HL-60 (cell line): ENCODE measurements around the gene SELENOP.

Experiments
- DNase-seq, 2 experiments: peaks; one replicate each; pipeline ENCODE4 v3.0.0-alpha.2; 2010 to 2020; ENCODE audit warnings: low read depth in 1 of 2, low spot score in 1 of 2
- H3K27ac ChIP-seq: fragments of 250-450 bp; sonication (Bioruptor Pico); replicated peaks from 2 replicates; pipeline ENCODE4 v1.5.1; 2020; ENCODE audit warnings: mild to moderate bottlenecking, moderate library complexity
- H3K27me3 ChIP-seq: fragments of 250-450 bp; sonication (Bioruptor Pico); 2 replicates; pipeline ENCODE4 v1.5.1; 2021; ENCODE audit warnings: mild to moderate bottlenecking, moderate library complexity; ENCODE audit not compliant: insufficient read depth, poor library complexity, severe bottlenecking
- H3K4me3 ChIP-seq: replicated peaks from 2 replicates; pipeline ENCODE4 v1.5.1; 2011; ENCODE audit warnings: mild to moderate bottlenecking, control low read depth, low read length; ENCODE audit not compliant: insufficient read depth
- GABPA ChIP-seq: IDR thresholded peaks from 2 replicates; pipeline ENCODE4 v1.6.1; 2012; ENCODE audit warnings: low read depth
- POLR2AphosphoS5 ChIP-seq: IDR thresholded peaks from 2 replicates; pipeline ENCODE4 v1.6.1; 2012; ENCODE audit warnings: low read depth
- REST ChIP-seq: IDR thresholded peaks from 2 replicates; pipeline ENCODE4 v1.6.1; 2012; ENCODE audit warnings: low read depth; ENCODE audit not compliant: insufficient replicate concordance
- SPI1 ChIP-seq: IDR thresholded peaks from 2 replicates; pipeline ENCODE4 v1.6.1; 2012; ENCODE audit warnings: low read depth, mild to moderate bottlenecking, borderline replicate concordance
- TF ChIP-seq, protein P1 (sequence below): IDR thresholded peaks from one replicate; pipeline ENCODE4 v1.5.1; 2011; ENCODE audit warnings: low read length, control low read depth, inconsistent platforms; ENCODE audit not compliant: insufficient read depth

SELENOP gene

DNA sequence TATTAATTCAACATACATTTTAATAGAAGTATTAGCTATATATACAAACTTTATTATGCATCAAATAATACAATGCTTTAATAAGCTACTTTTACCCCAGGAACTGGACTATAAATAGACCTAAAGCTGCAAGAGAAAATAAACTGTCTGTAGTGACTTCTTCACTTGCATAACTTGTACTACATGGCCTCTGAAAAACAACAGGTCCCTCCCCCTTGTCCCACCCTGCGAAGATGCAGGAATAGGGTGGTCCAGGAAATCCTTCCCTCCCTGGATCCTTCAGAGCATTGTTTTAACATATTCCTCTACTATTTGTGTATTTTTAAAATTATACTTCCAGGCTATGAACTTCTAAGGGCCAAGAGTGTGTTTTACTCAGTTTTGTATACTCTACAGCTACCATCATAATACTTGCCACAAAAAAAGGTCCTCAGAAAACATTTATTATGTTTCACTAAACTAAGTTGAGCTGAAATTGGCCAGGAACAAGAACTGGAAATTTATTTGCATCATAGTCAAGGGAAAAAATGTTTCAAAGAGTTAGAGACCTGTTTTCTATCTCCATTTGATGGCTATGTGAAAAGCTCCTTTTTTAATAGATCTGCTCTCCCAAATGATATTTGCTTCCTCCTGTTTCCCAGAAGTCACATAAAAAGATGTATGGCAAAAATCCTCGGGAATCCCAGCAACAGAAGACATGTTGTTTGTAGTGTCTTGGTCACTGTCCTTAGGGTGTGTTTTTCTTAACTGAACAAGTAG is 15.2 kb upstream of the SELENOP start:
- no peaks in the 10 kb centered on the region for H3K27me3 ChIP-seq
- no peak overlapping the region for H3K27ac ChIP-seq
- H3K4me3 ChIP-seq, result no peak overlapping the region
- no peak for TF ChIP-seq REST
- TF ChIP-seq POLR2AphosphoS5, result no peak
- TF ChIP-seq GABPA, result no peak
- TF ChIP-seq, protein P1, sequence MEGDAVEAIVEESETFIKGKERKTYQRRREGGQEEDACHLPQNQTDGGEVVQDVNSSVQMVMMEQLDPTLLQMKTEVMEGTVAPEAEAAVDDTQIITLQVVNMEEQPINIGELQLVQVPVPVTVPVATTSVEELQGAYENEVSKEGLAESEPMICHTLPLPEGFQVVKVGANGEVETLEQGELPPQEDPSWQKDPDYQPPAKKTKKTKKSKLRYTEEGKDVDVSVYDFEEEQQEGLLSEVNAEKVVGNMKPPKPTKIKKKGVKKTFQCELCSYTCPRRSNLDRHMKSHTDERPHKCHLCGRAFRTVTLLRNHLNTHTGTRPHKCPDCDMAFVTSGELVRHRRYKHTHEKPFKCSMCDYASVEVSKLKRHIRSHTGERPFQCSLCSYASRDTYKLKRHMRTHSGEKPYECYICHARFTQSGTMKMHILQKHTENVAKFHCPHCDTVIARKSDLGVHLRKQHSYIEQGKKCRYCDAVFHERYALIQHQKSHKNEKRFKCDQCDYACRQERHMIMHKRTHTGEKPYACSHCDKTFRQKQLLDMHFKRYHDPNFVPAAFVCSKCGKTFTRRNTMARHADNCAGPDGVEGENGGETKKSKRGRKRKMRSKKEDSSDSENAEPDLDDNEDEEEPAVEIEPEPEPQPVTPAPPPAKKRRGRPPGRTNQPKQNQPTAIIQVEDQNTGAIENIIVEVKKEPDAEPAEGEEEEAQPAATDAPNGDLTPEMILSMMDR, result no peak
- TF ChIP-seq SPI1, result no peak
- DNase-seq, result no peak

DNA sequence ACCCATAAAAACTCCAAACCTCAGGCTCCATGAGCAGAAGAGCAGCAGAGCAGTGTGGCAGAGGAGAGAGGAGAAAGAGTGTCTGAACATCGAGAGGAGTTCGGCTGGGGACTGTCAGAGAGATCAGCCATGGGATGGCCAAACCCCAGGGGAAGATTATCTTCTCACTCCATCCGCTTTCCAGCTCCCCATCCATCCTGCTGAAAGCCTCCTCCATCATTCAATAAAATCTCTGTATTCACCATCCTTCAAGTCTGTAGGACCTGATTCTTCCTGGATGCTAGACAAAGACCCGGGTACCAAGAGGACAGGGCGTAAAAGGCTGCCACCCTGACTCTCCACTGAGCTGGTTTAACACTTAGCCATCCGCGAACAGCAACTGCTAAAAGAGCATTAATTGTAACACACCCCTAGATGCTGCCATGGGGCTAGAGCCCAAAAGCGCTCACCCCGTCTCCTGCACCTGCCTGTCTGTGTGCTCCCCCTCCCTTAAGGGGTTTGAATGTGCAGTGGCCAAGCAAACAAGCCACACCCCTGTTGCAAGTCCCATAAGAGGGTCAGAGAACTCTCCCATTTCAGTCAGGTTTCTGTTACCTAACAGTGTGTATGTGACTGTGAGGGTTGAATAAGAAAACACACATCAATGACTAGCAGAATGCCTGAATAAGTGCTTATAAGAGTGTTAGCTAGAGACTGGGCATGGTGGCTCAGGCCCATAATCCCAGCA is 13.9 kb upstream of the SELENOP start:
- Histone ChIP-seq H3K27me3 (no peaks in the 10 kb centered on the region), H3K4me3 (no peak overlapping the region), H3K27ac (no peak overlapping the region)
- TF ChIP-seq REST (no peak), GABPA (no peak), SPI1 (no peak), POLR2AphosphoS5 (no peak)
- TF ChIP-seq, protein P1, result no peak
- no peak for DNase-seq

GRCh38 chr5:42824347-42824976 is 12.8 kb upstream of the SELENOP start:
- TF ChIP-seq REST (no peak), SPI1 (no peak), GABPA (no peak), POLR2AphosphoS5 (no peak)
- TF ChIP-seq, protein P1, result no peak
- Histone ChIP-seq H3K4me3 (no peak overlapping the region), H3K27ac (no peak overlapping the region), H3K27me3 (no peaks in the 10 kb centered on the region)
- DNase-seq, result no peak
